WTC11 (cell line): ENCODE results near the gene COMMD8. TPM values are rescaled to one million over a fixed set of nuclear protein-coding genes. Genes with fewer than 3 reads are reported as not detected.

Experiments used
- ATAC-seq: fragments of 200-7000 bp; cut with Tn5 transposase; 2 replicates; pipeline ENCODE4 v1.10.0; 2021; ENCODE audit warnings: mild to moderate bottlenecking, moderate library complexity
- CTCF ChIA-PET: fragments of 300-600 bp; sonication (Branson Sonifier 250); formaldehyde crosslinking; loops from one replicate; lab custom pipeline; 2021; ENCODE audit warnings: antibody characterized with exemption; lab: Charles Lee
- POLR2A ChIA-PET: fragments of 350-600 bp; sonication (Branson Sonifier 250); formaldehyde crosslinking; loops from one replicate; lab custom pipeline; 2021; ENCODE audit warnings: antibody characterized with exemption; lab: Charles Lee
- DNase-seq: peaks from one replicate; pipeline ENCODE4 v3.0.0; 2021; ENCODE audit warnings: low spot score
- H3K27ac Mint-ChIP-seq: 2 replicates; pipeline ENCODE4 v1.8.0; 2021; ENCODE audit warnings: mixed read lengths
- H3K27me3 Mint-ChIP-seq: 2 replicates; pipeline ENCODE4 v1.8.0; 2021; ENCODE audit warnings: low read depth, mild to moderate bottlenecking, moderate library complexity, mixed read lengths
- H3K36me3 Mint-ChIP-seq: 2 replicates; pipeline ENCODE4 v1.8.0; 2021; ENCODE audit warnings: mixed read lengths
- H3K4me1 Mint-ChIP-seq: 2 replicates; pipeline ENCODE4 v1.8.0; 2022; ENCODE audit warnings: mixed read lengths
- H3K4me3 Mint-ChIP-seq: 2 replicates; pipeline ENCODE4 v1.8.0; 2021; ENCODE audit warnings: mild to moderate bottlenecking, moderate library complexity, mixed read lengths
- H3K9me3 Mint-ChIP-seq: 2 replicates; pipeline ENCODE4 v1.8.0; 2021; ENCODE audit warnings: mixed read lengths
- ATF1 ChIP-seq: sonication (generic); formaldehyde crosslinking; IDR thresholded peaks from 2 replicates; pipeline ENCODE4 v1.8.1; 2023; ENCODE audit warnings: mild to moderate bottlenecking, moderate library complexity, missing genetic modification reagents
- CREB1 ChIP-seq: sonication (generic); formaldehyde crosslinking; IDR thresholded peaks from 2 replicates; pipeline ENCODE4 v1.8.0; 2023; ENCODE audit warnings: mild to moderate bottlenecking, missing genetic modification reagents
- FOXJ3 ChIP-seq: sonication (generic); formaldehyde crosslinking; IDR thresholded peaks from 2 replicates; pipeline ENCODE4 v1.9.0; 2021; ENCODE audit warnings: missing genetic modification reagents, mild to moderate bottlenecking, borderline replicate concordance
- FOXK1 ChIP-seq: sonication (generic); formaldehyde crosslinking; IDR thresholded peaks from 2 replicates; pipeline ENCODE4 v1.8.0; 2022; ENCODE audit warnings: mild to moderate bottlenecking, moderate library complexity, missing genetic modification reagents
- FOXP1 ChIP-seq: sonication (generic); formaldehyde crosslinking; IDR thresholded peaks from 2 replicates; pipeline ENCODE4 v1.8.0; 2022; ENCODE audit warnings: missing genetic modification reagents, mild to moderate bottlenecking, moderate library complexity, borderline replicate concordance
- GABPB1 ChIP-seq: sonication (generic); formaldehyde crosslinking; IDR thresholded peaks from 2 replicates; pipeline ENCODE4 v1.8.1; 2023; ENCODE audit warnings: mild to moderate bottlenecking, missing genetic modification reagents
- JAZF1 ChIP-seq: fragments of 250-450 bp; sonication (Bioruptor Pico); IDR thresholded peaks from 2 replicates; pipeline ENCODE4 v1.9.0; 2021; ENCODE audit warnings: moderate library complexity, mild to moderate bottlenecking, inconsistent platforms
- MXD4 ChIP-seq: fragments of 250-450 bp; sonication (Bioruptor Pico); IDR thresholded peaks from 2 replicates; pipeline ENCODE4 v1.8.0; 2021; ENCODE audit warnings: mild to moderate bottlenecking, moderate library complexity, borderline replicate concordance
- NR2C2 ChIP-seq: sonication (generic); formaldehyde crosslinking; IDR thresholded peaks from 2 replicates; pipeline ENCODE4 v1.8.0; 2022; ENCODE audit warnings: mild to moderate bottlenecking, missing genetic modification reagents
- SMAD4 ChIP-seq: sonication (generic); formaldehyde crosslinking; IDR thresholded peaks from 2 replicates; pipeline ENCODE4 v1.8.0; 2022; ENCODE audit warnings: mild to moderate bottlenecking, missing genetic modification reagents
- SP1 ChIP-seq: sonication (generic); formaldehyde crosslinking; conservative IDR thresholded peaks from 2 replicates; pipeline ENCODE4 v1.8.1; 2022; ENCODE audit warnings: missing genetic modification reagents
- ZNF263 ChIP-seq: sonication (generic); formaldehyde crosslinking; IDR thresholded peaks from 2 replicates; pipeline ENCODE4 v1.8.1; 2022; ENCODE audit warnings: low read depth, mild to moderate bottlenecking, moderate library complexity, missing genetic modification reagents
- total RNA-seq: library from RNA; stranded (reverse); gene quantifications from 3 replicates; pipeline ENCODE4 v1.2.3, GENCODE V29; 2021
- TF ChIP-seq, protein P1 (sequence below): fragments of 250-450 bp; sonication (Bioruptor Pico); IDR thresholded peaks from 2 replicates; pipeline ENCODE4 v1.8.0; 2021; ENCODE audit warnings: mild to moderate bottlenecking
- TF ChIP-seq, protein P2 (sequence below): sonication (generic); formaldehyde crosslinking; IDR thresholded peaks from 2 replicates; pipeline ENCODE4 v1.8.0; 2023; ENCODE audit warnings: missing genetic modification reagents
- TF ChIP-seq, protein P3 (sequence below): fragments of 250-450 bp; sonication (Bioruptor Pico); IDR thresholded peaks from 2 replicates; pipeline ENCODE4 v1.9.0; 2021; ENCODE audit warnings: moderate library complexity, mild to moderate bottlenecking, inconsistent platforms, borderline replicate concordance
- TF ChIP-seq, protein P4 (sequence below): sonication (generic); formaldehyde crosslinking; IDR thresholded peaks from 2 replicates; pipeline ENCODE4 v1.8.1; 2022; ENCODE audit warnings: low read depth, mild to moderate bottlenecking, moderate library complexity, missing genetic modification reagents, borderline replicate concordance
- TF ChIP-seq, protein P5 (sequence below): fragments of 250-450 bp; sonication (Bioruptor Pico); IDR thresholded peaks from 2 replicates; pipeline ENCODE4 v1.9.0; 2021; ENCODE audit warnings: mild to moderate bottlenecking
- TF ChIP-seq, protein P6 (sequence below): sonication (generic); formaldehyde crosslinking; IDR thresholded peaks from 2 replicates; pipeline ENCODE4 v1.8.1; 2022; ENCODE audit warnings: low read depth, missing genetic modification reagents, borderline replicate concordance
- TF ChIP-seq, protein P7 (sequence below): sonication (generic); formaldehyde crosslinking; IDR thresholded peaks from 2 replicates; pipeline ENCODE4 v1.8.1; 2022; ENCODE audit warnings: missing genetic modification reagents, borderline replicate concordance
- TF ChIP-seq, protein P8 (sequence below): sonication (generic); formaldehyde crosslinking; IDR thresholded peaks from 2 replicates; pipeline ENCODE4 v1.8.1; 2023; ENCODE audit warnings: mild to moderate bottlenecking, moderate library complexity, missing genetic modification reagents

The COMMD8 gene
- total RNA-seq, 1 experiment from 2014 or later, result 8.1 TPM

DNA sequence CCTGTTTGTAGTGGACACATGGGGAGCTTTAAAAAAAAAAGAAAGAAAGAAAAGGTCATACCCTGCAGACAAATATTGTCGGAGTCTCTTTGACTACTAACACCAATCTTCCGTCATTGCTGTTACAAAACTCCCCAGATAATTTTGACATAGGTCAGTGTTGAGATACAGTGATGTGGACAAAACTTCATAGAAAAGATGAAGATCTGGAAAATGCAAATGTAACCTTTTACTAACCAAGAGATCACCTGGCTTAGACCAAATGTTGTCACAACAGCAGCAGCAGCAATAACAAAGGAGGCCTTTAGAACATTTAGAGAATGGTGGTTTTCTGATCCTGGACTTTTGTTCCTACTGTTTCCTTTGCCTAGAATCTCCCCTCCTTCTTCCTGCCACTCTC is 8.1 kb upstream of the COMMD8 start (continued):
- TF ChIP-seq, protein P1, sequence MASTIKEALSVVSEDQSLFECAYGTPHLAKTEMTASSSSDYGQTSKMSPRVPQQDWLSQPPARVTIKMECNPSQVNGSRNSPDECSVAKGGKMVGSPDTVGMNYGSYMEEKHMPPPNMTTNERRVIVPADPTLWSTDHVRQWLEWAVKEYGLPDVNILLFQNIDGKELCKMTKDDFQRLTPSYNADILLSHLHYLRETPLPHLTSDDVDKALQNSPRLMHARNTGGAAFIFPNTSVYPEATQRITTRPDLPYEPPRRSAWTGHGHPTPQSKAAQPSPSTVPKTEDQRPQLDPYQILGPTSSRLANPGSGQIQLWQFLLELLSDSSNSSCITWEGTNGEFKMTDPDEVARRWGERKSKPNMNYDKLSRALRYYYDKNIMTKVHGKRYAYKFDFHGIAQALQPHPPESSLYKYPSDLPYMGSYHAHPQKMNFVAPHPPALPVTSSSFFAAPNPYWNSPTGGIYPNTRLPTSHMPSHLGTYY (CRISPR knock-in tag), result no peak
- TF ChIP-seq, protein P2, sequence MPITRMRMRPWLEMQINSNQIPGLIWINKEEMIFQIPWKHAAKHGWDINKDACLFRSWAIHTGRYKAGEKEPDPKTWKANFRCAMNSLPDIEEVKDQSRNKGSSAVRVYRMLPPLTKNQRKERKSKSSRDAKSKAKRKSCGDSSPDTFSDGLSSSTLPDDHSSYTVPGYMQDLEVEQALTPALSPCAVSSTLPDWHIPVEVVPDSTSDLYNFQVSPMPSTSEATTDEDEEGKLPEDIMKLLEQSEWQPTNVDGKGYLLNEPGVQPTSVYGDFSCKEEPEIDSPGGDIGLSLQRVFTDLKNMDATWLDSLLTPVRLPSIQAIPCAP (CRISPR knock-in tag), result no peak
- TF ChIP-seq, protein P3, sequence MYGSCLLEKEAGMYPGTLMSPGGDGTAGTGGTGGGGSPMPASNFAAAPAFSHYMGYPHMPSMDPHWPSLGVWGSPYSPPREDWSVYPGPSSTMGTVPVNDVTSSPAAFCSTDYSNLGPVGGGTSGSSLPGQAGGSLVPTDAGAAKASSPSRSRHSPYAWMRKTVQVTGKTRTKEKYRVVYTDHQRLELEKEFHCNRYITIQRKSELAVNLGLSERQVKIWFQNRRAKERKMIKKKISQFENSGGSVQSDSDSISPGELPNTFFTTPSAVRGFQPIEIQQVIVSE, result no peak
- TF ChIP-seq, all 79 proteins: peak for 0

DNA sequence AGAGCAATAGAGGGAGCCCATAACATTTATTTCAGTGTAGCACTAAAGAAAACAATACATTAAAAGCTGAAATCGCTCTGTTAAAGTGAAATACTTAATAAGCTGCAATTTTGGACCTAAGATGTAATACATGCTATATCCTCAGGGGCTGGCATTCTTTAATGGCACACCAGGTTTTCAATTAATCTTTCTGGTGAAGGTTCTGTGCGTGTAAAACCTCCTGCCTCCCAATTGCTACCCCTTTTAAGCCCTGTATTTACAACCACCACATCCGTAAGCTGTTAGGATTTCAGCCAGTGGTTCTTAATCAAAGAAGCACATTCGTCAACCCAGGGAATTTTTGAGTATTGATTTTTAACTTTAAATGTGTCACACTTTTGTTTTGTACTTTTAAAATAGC is 7.6 kb upstream of the COMMD8 start:
- ATAC-seq (no peak), DNase-seq (no peak)
- Mint-ChIP-seq H3K9me3 (no peaks in the 10 kb centered on the region), H3K4me3 (no peak overlapping the region), H3K4me1 (peaks cover 16% of the 10 kb centered on the region), H3K27ac (no peak overlapping the region), H3K36me3 (no peaks in the 10 kb centered on the region), H3K27me3 (no peaks in the 10 kb centered on the region)
- ChIA-PET CTCF (no interaction called here), POLR2A (no interaction called here)
- TF ChIP-seq FOXJ3 (CRISPR knock-in tag) (no peak), SMAD4 (CRISPR knock-in tag) (no peak), NR2C2 (no peak), CREB1 (CRISPR knock-in tag) (no peak), JAZF1 (CRISPR knock-in tag) (no peak), ATF1 (no peak), ZNF263 (CRISPR knock-in tag) (no peak)
- TF ChIP-seq, protein P4, sequence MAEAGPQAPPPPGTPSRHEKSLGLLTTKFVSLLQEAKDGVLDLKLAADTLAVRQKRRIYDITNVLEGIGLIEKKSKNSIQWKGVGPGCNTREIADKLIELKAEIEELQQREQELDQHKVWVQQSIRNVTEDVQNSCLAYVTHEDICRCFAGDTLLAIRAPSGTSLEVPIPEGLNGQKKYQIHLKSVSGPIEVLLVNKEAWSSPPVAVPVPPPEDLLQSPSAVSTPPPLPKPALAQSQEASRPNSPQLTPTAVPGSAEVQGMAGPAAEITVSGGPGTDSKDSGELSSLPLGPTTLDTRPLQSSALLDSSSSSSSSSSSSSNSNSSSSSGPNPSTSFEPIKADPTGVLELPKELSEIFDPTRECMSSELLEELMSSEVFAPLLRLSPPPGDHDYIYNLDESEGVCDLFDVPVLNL, result no peak
- TF ChIP-seq, protein P5, sequence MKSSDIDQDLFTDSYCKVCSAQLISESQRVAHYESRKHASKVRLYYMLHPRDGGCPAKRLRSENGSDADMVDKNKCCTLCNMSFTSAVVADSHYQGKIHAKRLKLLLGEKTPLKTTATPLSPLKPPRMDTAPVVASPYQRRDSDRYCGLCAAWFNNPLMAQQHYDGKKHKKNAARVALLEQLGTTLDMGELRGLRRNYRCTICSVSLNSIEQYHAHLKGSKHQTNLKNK, result no peak

DNA sequence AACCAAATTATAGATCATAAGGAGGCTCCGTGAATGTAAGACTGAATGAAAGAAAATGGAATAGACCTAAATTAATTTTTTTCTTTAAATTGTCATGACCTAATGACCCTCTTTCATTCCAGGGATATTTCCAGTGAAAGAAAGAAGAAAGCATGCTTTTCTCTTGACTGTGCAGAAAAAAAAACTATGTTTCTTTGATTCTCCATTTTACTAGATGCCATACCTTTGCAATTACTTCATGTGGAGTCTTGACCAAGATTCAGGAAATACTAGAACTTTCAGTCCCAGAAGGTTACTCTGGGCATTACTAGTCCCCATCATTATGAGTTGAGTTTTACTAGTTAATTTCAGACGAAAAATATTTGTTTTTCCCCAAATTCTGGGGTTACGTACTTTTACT is 6.4 kb upstream of the COMMD8 start:
- Mint-ChIP-seq H3K4me1 (peaks cover 10% of the 10 kb centered on the region), H3K4me3 (no peak overlapping the region), H3K27ac (no peak overlapping the region), H3K36me3 (no peaks in the 10 kb centered on the region)
- no peak for ATAC-seq
- TF ChIP-seq, protein P6, sequence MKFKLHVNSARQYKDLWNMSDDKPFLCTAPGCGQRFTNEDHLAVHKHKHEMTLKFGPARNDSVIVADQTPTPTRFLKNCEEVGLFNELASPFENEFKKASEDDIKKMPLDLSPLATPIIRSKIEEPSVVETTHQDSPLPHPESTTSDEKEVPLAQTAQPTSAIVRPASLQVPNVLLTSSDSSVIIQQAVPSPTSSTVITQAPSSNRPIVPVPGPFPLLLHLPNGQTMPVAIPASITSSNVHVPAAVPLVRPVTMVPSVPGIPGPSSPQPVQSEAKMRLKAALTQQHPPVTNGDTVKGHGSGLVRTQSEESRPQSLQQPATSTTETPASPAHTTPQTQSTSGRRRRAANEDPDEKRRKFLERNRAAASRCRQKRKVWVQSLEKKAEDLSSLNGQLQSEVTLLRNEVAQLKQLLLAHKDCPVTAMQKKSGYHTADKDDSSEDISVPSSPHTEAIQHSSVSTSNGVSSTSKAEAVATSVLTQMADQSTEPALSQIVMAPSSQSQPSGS (CRISPR knock-in tag), result no peak
- TF ChIP-seq MXD4 (CRISPR knock-in tag), result no peak
- no peak for TF ChIP-seq FOXK1 (CRISPR knock-in tag)
- TF ChIP-seq, protein P7, sequence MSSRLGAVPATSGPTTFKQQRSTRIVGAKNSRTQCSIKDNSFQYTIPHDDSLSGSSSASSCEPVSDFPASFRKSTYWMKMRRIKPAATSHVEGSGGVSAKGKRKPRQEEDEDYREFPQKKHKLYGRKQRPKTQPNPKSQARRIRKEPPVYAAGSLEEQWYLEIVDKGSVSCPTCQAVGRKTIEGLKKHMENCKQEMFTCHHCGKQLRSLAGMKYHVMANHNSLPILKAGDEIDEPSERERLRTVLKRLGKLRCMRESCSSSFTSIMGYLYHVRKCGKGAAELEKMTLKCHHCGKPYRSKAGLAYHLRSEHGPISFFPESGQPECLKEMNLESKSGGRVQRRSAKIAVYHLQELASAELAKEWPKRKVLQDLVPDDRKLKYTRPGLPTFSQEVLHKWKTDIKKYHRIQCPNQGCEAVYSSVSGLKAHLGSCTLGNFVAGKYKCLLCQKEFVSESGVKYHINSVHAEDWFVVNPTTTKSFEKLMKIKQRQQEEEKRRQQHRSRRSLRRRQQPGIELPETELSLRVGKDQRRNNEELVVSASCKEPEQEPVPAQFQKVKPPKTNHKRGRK (CRISPR knock-in tag), result no peak
- TF ChIP-seq FOXP1 (CRISPR knock-in tag), result no peak
- TF ChIP-seq SP1, result no peak
- TF ChIP-seq, protein P3, result no peak
- TF ChIP-seq ATF1, result no peak
- TF ChIP-seq, protein P8, sequence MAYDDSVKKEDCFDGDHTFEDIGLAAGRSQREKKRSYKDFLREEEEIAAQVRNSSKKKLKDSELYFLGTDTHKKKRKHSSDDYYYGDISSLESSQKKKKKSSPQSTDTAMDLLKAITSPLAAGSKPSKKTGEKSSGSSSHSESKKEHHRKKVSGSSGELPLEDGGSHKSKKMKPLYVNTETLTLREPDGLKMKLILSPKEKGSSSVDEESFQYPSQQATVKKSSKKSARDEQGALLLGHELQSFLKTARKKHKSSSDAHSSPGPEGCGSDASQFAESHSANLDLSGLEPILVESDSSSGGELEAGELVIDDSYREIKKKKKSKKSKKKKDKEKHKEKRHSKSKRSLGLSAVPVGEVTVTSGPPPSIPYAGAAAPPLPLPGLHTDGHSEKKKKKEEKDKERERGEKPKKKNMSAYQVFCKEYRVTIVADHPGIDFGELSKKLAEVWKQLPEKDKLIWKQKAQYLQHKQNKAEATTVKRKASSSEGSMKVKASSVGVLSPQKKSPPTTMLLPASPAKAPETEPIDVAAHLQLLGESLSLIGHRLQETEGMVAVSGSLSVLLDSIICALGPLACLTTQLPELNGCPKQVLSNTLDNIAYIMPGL (CRISPR knock-in tag), result no peak
- TF ChIP-seq GABPB1 (CRISPR knock-in tag), result no peak
- TF ChIP-seq, all 79 proteins: peak for 0
- DNase-seq, result no peak
- POLR2A ChIA-PET, result no interaction called here
- Mint-ChIP-seq H3K27me3 (no peaks in the 10 kb centered on the region), H3K9me3 (no peaks in the 10 kb centered on the region)
- CTCF ChIA-PET, result no interaction called here
